Activated effector memory CD4-positive, alpha-beta T cell treated with Interleukin-2 at 50 U/mL for 16 hours (primary cell): Measurements from ENCODE around the gene TUBE1.

Source experiments
- DNase-seq: peaks from one replicate; pipeline ENCODE4 v3.0.0-alpha.2; 2020

TUBE1 gene

DNA sequence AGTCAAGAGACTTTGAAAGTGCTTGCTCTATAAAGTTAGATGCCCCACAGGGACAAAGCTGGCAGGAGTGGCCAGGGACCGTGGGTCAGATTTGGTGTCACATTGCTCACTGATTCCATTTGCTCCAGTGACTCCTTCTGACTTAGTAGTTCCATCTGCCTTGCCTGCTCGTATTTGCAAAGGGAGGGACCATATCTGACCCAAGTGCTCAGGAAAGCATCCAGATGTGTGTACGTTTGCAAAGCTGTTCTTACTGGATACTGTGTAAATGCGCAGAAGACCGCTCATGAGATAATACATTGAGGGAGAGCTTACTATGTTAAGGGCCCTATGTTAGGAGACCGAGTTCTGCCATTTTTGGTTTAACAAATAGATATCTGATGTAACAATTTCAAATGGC is 54.6 kb downstream of the TUBE1 start:
- DNase-seq = no peak

- no peak for DNase-seq
Measured at GRCh38 chr6:112031960-112032359, 55.3 kb downstream of the TUBE1 start.

DNA sequence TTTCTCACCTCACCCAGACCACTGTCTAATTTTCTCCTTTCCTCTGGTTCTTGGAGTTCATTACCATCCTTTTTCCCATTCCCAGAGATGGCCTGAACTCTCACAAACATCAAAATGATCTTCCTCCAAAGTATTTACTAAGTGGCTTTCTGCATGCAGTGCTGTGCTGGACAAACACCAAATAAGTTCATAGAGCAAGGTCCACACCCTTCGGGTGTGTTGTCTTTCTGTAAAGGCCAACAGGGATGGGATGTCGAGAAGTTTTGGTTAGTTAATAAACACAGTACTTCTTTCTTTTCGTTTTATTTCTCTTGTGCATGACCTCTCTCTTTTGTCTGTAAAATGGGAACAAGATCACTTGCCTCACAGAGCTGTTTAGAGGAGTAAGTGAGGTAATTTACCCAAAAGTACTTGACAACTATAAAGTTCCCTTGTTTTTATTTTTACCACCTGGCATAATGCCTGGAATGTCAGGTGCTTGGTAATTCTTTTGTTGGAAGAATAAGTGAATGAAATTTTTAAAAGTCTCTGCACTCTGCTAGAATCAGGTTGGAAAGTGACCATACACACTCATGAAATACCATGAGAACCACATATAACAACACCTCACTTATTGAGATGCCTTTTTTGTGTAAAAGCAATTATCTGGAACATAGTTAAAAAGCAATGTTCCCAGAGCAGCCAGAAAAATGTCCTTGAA is 56.2 kb downstream of the TUBE1 start:
- DNase-seq = no peak

GRCh38 chr6:112030206-112030960 is 56.9 kb downstream of the TUBE1 start:
- no peak for DNase-seq

GRCh38 chr6:112029045-112029822 is 58.0 kb downstream of the TUBE1 start:
- peak; percentile 42 for DNase-seq

DNA sequence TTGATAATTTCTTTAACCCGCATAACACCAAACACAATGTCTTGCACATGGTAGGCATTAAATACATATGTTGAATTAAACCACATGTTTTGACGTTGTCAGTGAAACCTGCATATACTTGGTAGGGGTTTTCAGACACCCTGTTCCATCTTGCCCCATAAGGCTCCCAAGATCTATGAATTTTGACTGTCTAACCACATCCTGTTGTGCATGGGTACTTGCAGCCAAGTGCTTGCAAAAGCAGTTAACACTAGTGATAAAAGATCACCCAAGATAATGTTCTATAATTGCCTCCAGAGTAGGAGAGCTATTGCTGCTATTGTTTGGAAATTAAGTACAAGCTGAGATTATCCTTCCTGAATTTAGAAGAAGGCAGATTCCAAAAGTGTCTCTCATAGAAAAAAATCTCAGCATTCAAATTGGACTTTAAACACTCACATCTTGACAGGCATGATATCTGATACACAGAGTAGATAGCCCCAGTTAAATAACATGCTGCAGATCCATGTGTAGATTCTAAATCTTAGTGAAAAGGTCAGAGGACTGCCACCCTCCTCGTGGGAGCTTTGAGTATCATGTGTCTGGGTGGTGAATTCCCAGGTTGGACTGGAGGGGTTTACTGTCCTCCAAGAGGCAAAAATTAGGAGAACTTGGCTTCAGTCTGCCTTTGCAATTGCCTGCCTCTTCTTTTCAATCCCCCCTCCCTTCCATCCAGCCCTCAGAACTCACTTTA is 59.2 kb downstream of the TUBE1 start:
- DNase-seq = peak; percentile 26

GRCh38 chr6:112026933-112027332 is 60.3 kb downstream of the TUBE1 start:
- DNase-seq = no peak

- no peak for DNase-seq
Measured at GRCh38 chr6:112024464-112024863, 62.8 kb downstream of the TUBE1 start.

DNA sequence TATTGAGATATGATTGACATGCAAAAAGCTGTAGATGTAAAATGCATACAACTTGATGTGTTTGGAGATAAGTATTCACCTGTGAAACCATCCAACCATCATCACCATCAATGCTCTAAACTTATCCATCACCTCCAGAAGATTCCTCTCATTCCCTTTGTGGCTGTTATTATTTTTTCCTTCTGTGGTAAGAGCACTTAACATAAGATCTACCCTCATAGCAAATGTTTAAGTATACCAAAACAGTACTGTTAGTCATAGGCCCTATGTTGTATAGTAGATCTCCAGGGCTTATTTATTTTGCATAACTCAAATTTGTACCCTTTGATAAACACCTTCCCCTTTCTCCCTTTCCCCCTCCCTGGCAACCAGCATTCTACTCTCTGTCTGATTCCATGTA is 64.5 kb downstream of the TUBE1 start:
- no peak for DNase-seq

DNA sequence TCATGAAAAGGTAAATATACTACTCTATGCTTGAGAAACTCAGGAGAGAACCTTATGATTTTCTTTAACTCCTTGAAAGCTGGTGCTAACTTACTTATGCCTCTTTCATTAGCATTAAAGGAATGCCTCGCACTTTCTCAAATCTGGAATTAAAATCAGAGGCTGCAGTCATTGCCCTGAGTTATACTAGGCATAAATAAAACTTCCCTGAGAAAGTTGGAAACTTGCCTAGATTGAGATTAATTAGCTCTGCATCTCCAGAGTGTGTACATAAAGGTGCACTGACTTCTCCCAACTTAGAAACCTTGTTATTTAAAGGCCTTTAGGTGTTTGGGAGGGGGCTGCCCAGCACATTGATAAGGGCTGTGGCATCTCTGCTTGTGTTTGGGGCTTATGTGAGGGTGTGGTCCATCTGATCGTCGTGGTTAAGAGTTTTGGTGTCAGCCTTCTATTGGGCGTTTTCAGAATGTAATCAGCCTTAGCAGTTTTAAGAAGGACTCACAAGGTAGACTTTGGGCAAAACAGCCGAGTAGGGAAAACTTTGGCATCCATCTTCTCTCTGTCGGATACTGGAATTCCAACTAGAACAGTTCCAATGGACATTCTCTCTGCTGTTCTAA is 65.5 kb downstream of the TUBE1 start:
- no peak for DNase-seq
